Measurements from ENCODE around the gene SCRN3. TPM values are rescaled to one million over a fixed set of nuclear protein-coding genes. Genes with fewer than 3 reads are reported as not detected.
"Not testable (repeated sequence)": the region's sequence is repeated elsewhere in the genome, so short reads cannot be mapped to it uniquely, and the experiment has no call there.

SCRN3 gene
- polyA plus RNA-seq, 2 of the 4 experiments (the other 2 are of a cell fraction): 24.4 to 28.5 TPM

GRCh38 chr2:174403628-174404027 is 8.1 kb downstream of the SCRN3 start:
- DNase-seq (ENCODE audit: low read depth in 1 of 2, low spot score in 1 of 2) (no peak), FAIRE-seq (no peak), ATAC-seq (no peak)
- Histone ChIP-seq H3K4me1 (no peaks in the 10 kb centered on the region), H3K4me3 (no peak overlapping the region), H3K9me3 (no peaks in the 10 kb centered on the region), H3K4me2 (no peak overlapping the region), H3K27ac (no peak overlapping the region)
- POLR2A ChIA-PET: no interaction called here
- CTCF ChIA-PET: no interaction called here
- no peak for TF ChIP-seq RCOR1 (IDR thresholded peaks at IDR 0.05; ENCODE audit: low read depth, low read length)
- TF ChIP-seq USF2 (IDR thresholded peaks at IDR 0.05): no peak
- TF ChIP-seq CBX8 (IDR thresholded peaks at IDR 0.05): no peak
- TF ChIP-seq HMGXB4 (CRISPR knock-in tag; IDR thresholded peaks at IDR 0.05; ENCODE audit: borderline replicate concordance): no peak
- no peak for TF ChIP-seq SREBF2 (IDR thresholded peaks at IDR 0.05)

- WGBS (ENCODE audit: missing lambda C conversion rate): 97% methylated on average over 15 of the region's 31 CpGs
- ATAC-seq; H3K4me2 ChIP-seq; POLR2A ChIA-PET; H3K4me3 ChIP-seq; H3K27ac ChIP-seq; FAIRE-seq; H3K4me1 ChIP-seq; CTCF ChIA-PET; DNase-seq (ENCODE audit: low read depth in 1 of 2, low spot score in 1 of 2); H3K9me3 ChIP-seq: not testable (repeated sequence)
These were observed 14.5 kb downstream of the SCRN3 start for GRCh38 chr2:174410039-174410438.

GRCh38 chr2:174412256-174412655 is 16.7 kb downstream of the SCRN3 start:
- no peak for ATAC-seq
- no peak for DNase-seq (ENCODE audit: low read depth in 1 of 2, low spot score in 1 of 2)
- H3K4me3 ChIP-seq: no peak overlapping the region
- no peak for FAIRE-seq
- ChIA-PET CTCF (interaction anchor here (1.8 kb wide), 1 partner anchor 50 kb away, joined by 5 read pairs; no protein-coding TSS in a partner anchor), POLR2A (no interaction called here)
- H3K4me2 ChIP-seq: no peak overlapping the region
- TF ChIP-seq CHD4 (IDR thresholded peaks at IDR 0.05; ENCODE audit: borderline replicate concordance) (no peak), ELK1 (IDR thresholded peaks at IDR 0.05; ENCODE audit: low read depth, low read length) (no peak), CEBPB (IDR thresholded peaks at IDR 0.05) (no peak), RCOR1 (IDR thresholded peaks at IDR 0.05; ENCODE audit: low read depth, low read length) (no peak), POLR2A (IDR thresholded peaks at IDR 0.05; ENCODE audit: low read length) (no peak), ZSCAN20 (CRISPR knock-in tag; IDR thresholded peaks at IDR 0.05) (no peak), JUNB (IDR thresholded peaks at IDR 0.05) (no peak), HOXB13 (CRISPR knock-in tag; IDR thresholded peaks at IDR 0.05; ENCODE audit: low read depth) (no peak), FOXS1 (CRISPR knock-in tag; IDR thresholded peaks at IDR 0.05) (no peak), ZFP36 (IDR thresholded peaks at IDR 0.05; ENCODE audit: borderline replicate concordance, partially characterized antibody) (no peak), EP300 (IDR thresholded peaks at IDR 0.05) (no peak), POLR2AphosphoS2 (conservative IDR thresholded peaks at IDR 0.05; ENCODE audit: low read length) (no peak)
- no peak overlapping the region for H3K27ac ChIP-seq
- no peaks in the 10 kb centered on the region for H3K4me1 ChIP-seq
- no peaks in the 10 kb centered on the region for H3K9me3 ChIP-seq

- TF ChIP-seq E2F6 (IDR thresholded peaks at IDR 0.05; ENCODE audit: borderline replicate concordance, low read depth) (no peak), RARB (CRISPR knock-in tag; IDR thresholded peaks at IDR 0.05) (no peak), FOXS1 (CRISPR knock-in tag; IDR thresholded peaks at IDR 0.05) (no peak), ELK1 (IDR thresholded peaks at IDR 0.05; ENCODE audit: low read depth, low read length) (no peak), RFX5 (IDR thresholded peaks at IDR 0.05) (no peak), JUNB (IDR thresholded peaks at IDR 0.05) (no peak), BCL3 (IDR thresholded peaks at IDR 0.05) (no peak), NPAS2 (CRISPR knock-in tag; IDR thresholded peaks at IDR 0.05; ENCODE audit: borderline replicate concordance) (no peak), USF2 (IDR thresholded peaks at IDR 0.05) (no peak), CEBPB (IDR thresholded peaks at IDR 0.05) (no peak), HOXA7 (CRISPR knock-in tag; IDR thresholded peaks at IDR 0.05) (no peak), POLR2A (IDR thresholded peaks at IDR 0.05; ENCODE audit: low read length) (no peak), TP53 (CRISPR knock-in tag; IDR thresholded peaks at IDR 0.05) (no peak)
- FAIRE-seq (no peak), ATAC-seq (0 out of 6 replicates have a peak, but pooled peaks of 1 of the 2 experiments have one; percentile 35), DNase-seq (ENCODE audit: low read depth in 1 of 2, low spot score in 1 of 2) (peak in 1 of 2 experiments; percentile 12)
- ChIA-PET CTCF (no interaction called here), POLR2A (no interaction called here)
- Histone ChIP-seq H3K4me3 (no peak overlapping the region), H3K27ac (no peak overlapping the region), H3K9me3 (no peaks in the 10 kb centered on the region), H3K4me1 (peaks cover 9% of the 10 kb centered on the region; the same call in 2 of the 3 replicates), H3K4me2 (peak overlapping the region; percentile 30; the same call in 2 of the 3 replicates)
- WGBS (ENCODE audit: missing lambda C conversion rate): 75% methylated on average over 1 of the region's 1 CpG
These were observed 32.7 kb downstream of the SCRN3 start for GRCh38 chr2:174428214-174428613.

Measured in A549 (cell line).